Thyroid gland (tissue), 4 donors: Measurements from ENCODE around the gene TPSG1. TPM values are rescaled to one million over a fixed set of nuclear protein-coding genes. Genes with fewer than 3 reads are reported as not detected.
"Not testable (repeated sequence)": the region's sequence is repeated elsewhere in the genome, so short reads cannot be mapped to it uniquely, and the experiment has no call there.

Experiments
- DNase-seq, 2 donors: peaks; one replicate each; pipeline ENCODE4 v3.0.0-alpha.2; 2019
- H3K27ac ChIP-seq, 3 donors: fragments of 200-600 bp; sonication (generic); 1 replicate in 2 of 3; 2 replicates in 1 of 3; pipeline ENCODE4 v1.5.1; 2016 to 2019; ENCODE audit warnings: mild to moderate bottlenecking in 1 of 3, moderate library complexity in 1 of 3
- H3K27me3 ChIP-seq: fragments of 200-600 bp; sonication (generic); one replicate; pipeline ENCODE4 v1.5.1; 2019
- H3K36me3 ChIP-seq, 2 donors: fragments of 200-600 bp; sonication (generic); one replicate each; pipeline ENCODE4 v1.5.1; 2016 to 2019
- H3K4me1 ChIP-seq, 2 donors: fragments of 200-600 bp; sonication (generic); one replicate each; pipeline ENCODE4 v1.5.1; 2017 to 2019
- H3K4me3 ChIP-seq, 3 donors: fragments of 200-600 bp; sonication (generic); replicated peaks in 1 of 3; 1 replicate in 2 of 3; 2 replicates in 1 of 3; pipeline ENCODE4 v1.5.1; 2016; ENCODE audit warnings: mild to moderate bottlenecking in 1 of 3
- H3K9me3 ChIP-seq: fragments of 200-600 bp; sonication (generic); one replicate; pipeline ENCODE4 v1.5.1; 2017
- CTCF ChIP-seq, 6 experiments: fragments of 200-600 bp in 3 of 6; fragments of 450-650 bp in 3 of 6; sonication (generic) in 3 of 6; IDR thresholded peaks; one replicate each; pipeline ENCODE4 v1.5.1; 2016 to 2019; ENCODE audit warnings: antibody characterized with exemption in 6 of 6, mild to moderate bottlenecking in 2 of 6, inconsistent platforms in 1 of 6, moderate library complexity in 1 of 6
- POLR2A ChIP-seq, 2 donors: fragments of 450-650 bp; IDR thresholded peaks; one replicate each; pipeline ENCODE4 v1.6.1; 2017; ENCODE audit warnings: antibody characterized with exemption in 2 of 2, mild to moderate bottlenecking in 2 of 2, moderate library complexity in 1 of 2
- WGBS, 2 donors: methylation state at CpG; one replicate each; pipeline ENCODE4 v1.1.5; 2017; 5-methylcytosine and 5-hydroxymethylcytosine counted together
- intact Hi-C: fragments of 100-400 bp; cut with DNase I; formaldehyde crosslinking; loops from one replicate; pipeline ENCODE4 v1.15.1; 2023
- total RNA-seq, 4 donors: library from RNA; depleted of rRNA; stranded (reverse); fragments of >200 nt; gene quantifications; one replicate each; pipeline ENCODE4 v1.2.3, GENCODE V29; 2016

TPSG1 gene
- total RNA-seq, 4 donors from 2014 or later = not detected

- 62 to 65% methylated on average over 12 of the region's 12 CpGs for WGBS, 2 donors
- H3K36me3 ChIP-seq = no peaks in the 10 kb centered on the region
- no peak for DNase-seq
Measured at GRCh38 chr16:1271380-1271723, 46.3 kb upstream of the TPSG1 start.

GRCh38 chr16:1269418-1269817, 44.4 kb upstream of the TPSG1 start:
- H3K4me1 ChIP-seq, H3K27ac ChIP-seq, H3K9me3 ChIP-seq, H3K36me3 ChIP-seq, intact Hi-C loops, H3K27me3 ChIP-seq, H3K4me3 ChIP-seq, DNase-seq: not testable (repeated sequence)
- WGBS, 2 donors = 91 to 97% methylated on average over 7 of the region's 7 CpGs

More at GRCh38 chr16:1271380-1271723, 46.3 kb upstream of the TPSG1 start:
- Histone ChIP-seq H3K27ac (no peak overlapping the region), H3K9me3 (no peaks in the 10 kb centered on the region), H3K4me1 (peaks cover 0 to 9% of the 10 kb centered on the region in 2 donors), H3K4me3 (no peak overlapping the region), H3K27me3 (no peaks in the 10 kb centered on the region)
- TF ChIP-seq CTCF (IDR thresholded peaks at IDR 0.05) (no peak), POLR2A (IDR thresholded peaks at IDR 0.05) (no peak)
- intact Hi-C loops = no loop called here

GRCh38 chr16:1265826-1266225, 40.8 kb upstream of the TPSG1 start:
- no peaks in the 10 kb centered on the region for H3K36me3 ChIP-seq
- intact Hi-C loops = no loop called here
- TF ChIP-seq POLR2A (IDR thresholded peaks at IDR 0.05) (no peak), CTCF (IDR thresholded peaks at IDR 0.05) (no peak)
- no peak overlapping the region for H3K27ac ChIP-seq
- DNase-seq = no peak
- WGBS, 2 donors = 82 to 84% methylated on average over 11 to 19 of the region's 19 CpGs
- no peaks in the 10 kb centered on the region for H3K27me3 ChIP-seq
- no peaks in the 10 kb centered on the region for H3K4me1 ChIP-seq
- H3K4me3 ChIP-seq = no peak overlapping the region
- no peaks in the 10 kb centered on the region for H3K9me3 ChIP-seq

GRCh38 chr16:1265090-1265630, 40.1 kb upstream of the TPSG1 start:
- H3K27ac ChIP-seq = no peak overlapping the region
- no peak overlapping the region for H3K4me3 ChIP-seq
- no peaks in the 10 kb centered on the region for H3K36me3 ChIP-seq
- no peak for DNase-seq
- TF ChIP-seq POLR2A (IDR thresholded peaks at IDR 0.05) = no peak
- no peak for TF ChIP-seq CTCF (IDR thresholded peaks at IDR 0.05)
- no peaks in the 10 kb centered on the region for H3K9me3 ChIP-seq
- H3K27me3 ChIP-seq = no peaks in the 10 kb centered on the region
- 67 to 81% methylated on average over 9 to 11 of the region's 13 CpGs for WGBS, 2 donors
- intact Hi-C loops = no loop called here
- no peaks in the 10 kb centered on the region for H3K4me1 ChIP-seq

GRCh38 chr16:1264345-1265089, 39.4 kb upstream of the TPSG1 start:
- 92 to 94% methylated on average over 16 of the region's 16 CpGs for WGBS, 2 donors

More at GRCh38 chr16:1264345-1265089, 39.4 kb upstream of the TPSG1 start:
- intact Hi-C loops = no loop called here
- Histone ChIP-seq H3K9me3 (no peaks in the 10 kb centered on the region), H3K4me1 (no peaks in the 10 kb centered on the region), H3K4me3 (no peak overlapping the region), H3K36me3 (no peaks in the 10 kb centered on the region), H3K27me3 (no peaks in the 10 kb centered on the region), H3K27ac (no peak overlapping the region)
- DNase-seq = no peak
- TF ChIP-seq CTCF (IDR thresholded peaks at IDR 0.05) = no peak
- no peak for TF ChIP-seq POLR2A (IDR thresholded peaks at IDR 0.05)
